ENCODE measurements around the gene CPNE5. TPM values are rescaled to one million over a fixed set of nuclear protein-coding genes. Genes with fewer than 3 reads are reported as not detected.

Gene CPNE5
- polyA plus RNA-seq, 3 donors = 0.47 to 0.85 (median 0.82) TPM

DNA sequence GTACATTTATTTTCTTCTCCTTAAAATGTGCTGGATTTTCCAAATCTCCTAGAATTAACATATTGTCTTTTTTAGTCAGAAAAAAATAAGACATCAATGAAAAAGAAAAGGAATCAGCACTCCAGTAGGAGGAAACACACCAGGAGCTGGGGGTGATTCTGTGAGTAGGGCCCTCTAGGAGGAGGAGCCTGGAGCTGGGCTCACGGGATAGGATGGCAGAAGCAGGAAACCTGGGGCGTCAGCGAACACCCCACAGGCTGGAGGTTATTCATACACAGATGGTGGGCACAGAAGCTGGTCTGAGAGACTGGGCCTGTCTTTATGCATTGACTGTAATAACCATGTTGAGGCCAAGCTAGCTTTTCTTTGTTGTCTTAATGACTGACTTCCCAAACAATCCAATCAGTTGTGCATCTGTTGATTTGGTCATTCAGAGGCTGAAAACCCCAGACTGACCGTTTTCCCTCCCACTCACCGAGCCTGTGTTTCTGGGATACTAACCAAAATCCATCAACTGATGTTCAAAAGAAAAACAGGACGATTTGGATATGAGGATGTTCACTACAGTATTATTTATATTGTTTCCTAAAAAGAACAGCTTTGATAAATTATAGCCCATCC is 53.1 kb downstream of the CPNE5 start:
- TF ChIP-seq, protein P1, sequence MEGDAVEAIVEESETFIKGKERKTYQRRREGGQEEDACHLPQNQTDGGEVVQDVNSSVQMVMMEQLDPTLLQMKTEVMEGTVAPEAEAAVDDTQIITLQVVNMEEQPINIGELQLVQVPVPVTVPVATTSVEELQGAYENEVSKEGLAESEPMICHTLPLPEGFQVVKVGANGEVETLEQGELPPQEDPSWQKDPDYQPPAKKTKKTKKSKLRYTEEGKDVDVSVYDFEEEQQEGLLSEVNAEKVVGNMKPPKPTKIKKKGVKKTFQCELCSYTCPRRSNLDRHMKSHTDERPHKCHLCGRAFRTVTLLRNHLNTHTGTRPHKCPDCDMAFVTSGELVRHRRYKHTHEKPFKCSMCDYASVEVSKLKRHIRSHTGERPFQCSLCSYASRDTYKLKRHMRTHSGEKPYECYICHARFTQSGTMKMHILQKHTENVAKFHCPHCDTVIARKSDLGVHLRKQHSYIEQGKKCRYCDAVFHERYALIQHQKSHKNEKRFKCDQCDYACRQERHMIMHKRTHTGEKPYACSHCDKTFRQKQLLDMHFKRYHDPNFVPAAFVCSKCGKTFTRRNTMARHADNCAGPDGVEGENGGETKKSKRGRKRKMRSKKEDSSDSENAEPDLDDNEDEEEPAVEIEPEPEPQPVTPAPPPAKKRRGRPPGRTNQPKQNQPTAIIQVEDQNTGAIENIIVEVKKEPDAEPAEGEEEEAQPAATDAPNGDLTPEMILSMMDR (IDR thresholded peaks at IDR 0.05) = no peak
- no peaks in the 10 kb centered on the region for H3K36me3 ChIP-seq (replicated peaks in 1 of 2; ENCODE audit: control insufficient read depth in 1 of 2, insufficient read depth in 2 of 2, low read length in 2 of 2)
- peaks cover 3 to 5% of the 10 kb centered on the region in 2 donors for H3K27me3 ChIP-seq (ENCODE audit: control insufficient read depth in 2 of 2, insufficient read depth in 2 of 2, low read length in 2 of 2)
- H3K4me3 ChIP-seq (replicated peaks in 1 of 3; ENCODE audit: low read depth in 2 of 3, low read length in 3 of 3) = no peak overlapping the region
- intact Hi-C loops (cut with micrococcal nuclease) = no loop called here
- no peaks in the 10 kb centered on the region for H3K79me2 ChIP-seq (ENCODE audit: insufficient read depth, low read length)
- Mint-ChIP-seq H3K4me1 (peaks cover 9% of the 10 kb centered on the region), H3K27ac (no peak overlapping the region), H3K36me3 (no peaks in the 10 kb centered on the region), H3K9me3 (no peaks in the 10 kb centered on the region), H3K27me3 (ENCODE audit: low read depth in 3 of 3) (peaks cover 13 to 22% (median 18%) of the 10 kb centered on the region in 3 donors), H3K4me3 (no peak overlapping the region)
- H3K4me1 ChIP-seq (ENCODE audit: control insufficient read depth in 1 of 2, insufficient read depth in 2 of 2, low read length in 2 of 2) = peaks cover 6% of the 10 kb centered on the region in 2 donors
- DNase-seq = no peak
- no peak overlapping the region for H2AFZ ChIP-seq (ENCODE audit: insufficient read depth, low read depth, low read length, poor library complexity, severe bottlenecking)
- H3K4me2 ChIP-seq (replicated peaks; ENCODE audit: extremely low read depth, low read length, poor library complexity, severe bottlenecking) = no peak overlapping the region
- H4K20me1 ChIP-seq (ENCODE audit: insufficient read depth, low read length) = no peaks in the 10 kb centered on the region
- no peak overlapping the region for H3K27ac ChIP-seq (ENCODE audit: low read depth in 1 of 2, low read length in 2 of 2)
- H3K9ac ChIP-seq (ENCODE audit: insufficient read depth, low read length, poor library complexity, severe bottlenecking) = no peak overlapping the region
- no CpG with 5 or more reads among the region's 6 CpGs for WGBS (ENCODE audit: insufficient coverage)
- no peaks in the 10 kb centered on the region for H3K9me3 ChIP-seq (replicated peaks in 1 of 2; ENCODE audit: control insufficient read depth in 1 of 2, insufficient read depth in 1 of 2, low read length in 2 of 2)

DNA sequence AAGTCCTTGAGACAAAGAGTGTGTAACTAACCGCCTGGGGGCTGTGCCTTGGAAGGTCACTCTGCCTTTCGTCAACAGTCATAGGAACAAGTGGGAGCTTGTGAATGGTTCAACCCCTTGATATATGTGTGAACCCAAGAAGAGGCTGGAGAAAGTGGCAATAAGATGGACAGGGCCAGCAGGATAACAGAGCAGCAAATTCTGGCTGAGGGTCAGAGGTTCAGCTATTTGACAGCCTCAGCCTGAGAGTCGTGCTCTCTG is 54.9 kb downstream of the CPNE5 start:
- H3K36me3 Mint-ChIP-seq = no peaks in the 10 kb centered on the region
- H3K4me3 Mint-ChIP-seq = no peak overlapping the region
- intact Hi-C loops (cut with micrococcal nuclease) = loop anchor here in 1 of 2 donors (5.0 kb wide), 1 partner anchor 68 kb away; no protein-coding TSS in a partner anchor

More for the DNA sequence above, 54.9 kb downstream of the CPNE5 start:
- H3K9me3 ChIP-seq (replicated peaks in 1 of 2; ENCODE audit: control insufficient read depth in 1 of 2, insufficient read depth in 1 of 2, low read length in 2 of 2) = no peaks in the 10 kb centered on the region
- no peak overlapping the region for H3K27ac ChIP-seq (ENCODE audit: low read depth in 1 of 2, low read length in 2 of 2)
- no peaks in the 10 kb centered on the region for H3K79me2 ChIP-seq (ENCODE audit: insufficient read depth, low read length)
- 98% methylated on average over 3 of the region's 3 CpGs for WGBS (ENCODE audit: insufficient coverage)
- TF ChIP-seq, protein P1 (IDR thresholded peaks at IDR 0.05) = no peak
- H3K4me1 ChIP-seq (ENCODE audit: control insufficient read depth in 1 of 2, insufficient read depth in 2 of 2, low read length in 2 of 2) = peaks cover 18 to 19% of the 10 kb centered on the region in 2 donors
- no peaks in the 10 kb centered on the region for H3K9me3 Mint-ChIP-seq
- H3K4me1 Mint-ChIP-seq = peaks cover 23% of the 10 kb centered on the region
- no peak overlapping the region for H2AFZ ChIP-seq (ENCODE audit: insufficient read depth, low read depth, low read length, poor library complexity, severe bottlenecking)
- H3K27ac Mint-ChIP-seq = no peak overlapping the region
- H3K9ac ChIP-seq (ENCODE audit: insufficient read depth, low read length, poor library complexity, severe bottlenecking) = no peak overlapping the region
- peaks cover 13 to 17% (median 14%) of the 10 kb centered on the region in 3 donors for H3K27me3 Mint-ChIP-seq (ENCODE audit: low read depth in 3 of 3)
- no peaks in the 10 kb centered on the region for H4K20me1 ChIP-seq (ENCODE audit: insufficient read depth, low read length)
- H3K27me3 ChIP-seq (ENCODE audit: control insufficient read depth in 2 of 2, insufficient read depth in 2 of 2, low read length in 2 of 2) = peaks cover 1 to 2% of the 10 kb centered on the region in 2 donors
- H3K4me3 ChIP-seq (replicated peaks in 1 of 3; ENCODE audit: low read depth in 2 of 3, low read length in 3 of 3) = no peak overlapping the region
- no peak overlapping the region for H3K4me2 ChIP-seq (replicated peaks; ENCODE audit: extremely low read depth, low read length, poor library complexity, severe bottlenecking)
- DNase-seq = no peak
- H3K36me3 ChIP-seq (replicated peaks in 1 of 2; ENCODE audit: control insufficient read depth in 1 of 2, insufficient read depth in 2 of 2, low read length in 2 of 2) = no peaks in the 10 kb centered on the region

Data from CD14-positive monocyte (primary cell).